T-helper 1 cell treated with Interleukin-12 subunit alpha and Interleukin-12 subunit beta and Interleukin-4 antibody, amounts not matched to agents 30 μg/mL and 1 μg/mL, for 36 hours (primary cell): ENCODE data around the gene HS6ST2.

Experiments used
- H3K27ac Mint-ChIP-seq: one replicate; pipeline ENCODE4 v1.8.0; 2021; ENCODE audit warnings: mild to moderate bottlenecking, mixed read lengths
- H3K27me3 Mint-ChIP-seq: one replicate; pipeline ENCODE4 v1.8.0; 2021; ENCODE audit warnings: low read depth, mixed read lengths
- H3K36me3 Mint-ChIP-seq: one replicate; pipeline ENCODE4 v1.8.0; 2021; ENCODE audit warnings: low read depth, mixed read lengths
- H3K4me1 Mint-ChIP-seq: one replicate; pipeline ENCODE4 v1.8.0; 2021; ENCODE audit warnings: low read depth, mixed read lengths
- H3K4me3 Mint-ChIP-seq: one replicate; pipeline ENCODE4 v1.8.0; 2021; ENCODE audit warnings: mild to moderate bottlenecking, moderate library complexity, mixed read lengths
- H3K9me3 Mint-ChIP-seq: one replicate; pipeline ENCODE4 v1.8.0; 2021; ENCODE audit warnings: mixed read lengths

Gene HS6ST2

GRCh38 chrX:132662844-132663243 is 295.6 kb downstream of the HS6ST2 start:
- Mint-ChIP-seq H3K4me3 (no peak overlapping the region), H3K27me3 (no peaks in the 10 kb centered on the region)

GRCh38 chrX:132657876-132658275 is 300.6 kb downstream of the HS6ST2 start:
- H3K27ac Mint-ChIP-seq: no peak overlapping the region
- H3K36me3 Mint-ChIP-seq: no peaks in the 10 kb centered on the region
- peaks cover 7% of the 10 kb centered on the region for H3K27me3 Mint-ChIP-seq
- H3K4me3 Mint-ChIP-seq: no peak overlapping the region
- no peaks in the 10 kb centered on the region for H3K4me1 Mint-ChIP-seq
- no peaks in the 10 kb centered on the region for H3K9me3 Mint-ChIP-seq

More at GRCh38 chrX:132662844-132663243, 295.6 kb downstream of the HS6ST2 start:
- H3K36me3 Mint-ChIP-seq: no peaks in the 10 kb centered on the region
- no peaks in the 10 kb centered on the region for H3K4me1 Mint-ChIP-seq
- no peak overlapping the region for H3K27ac Mint-ChIP-seq
- no peaks in the 10 kb centered on the region for H3K9me3 Mint-ChIP-seq

GRCh38 chrX:132652871-132653270 is 305.6 kb downstream of the HS6ST2 start:
- Mint-ChIP-seq H3K4me3 (no peak overlapping the region), H3K9me3 (no peaks in the 10 kb centered on the region), H3K27me3 (peaks cover 7% of the 10 kb centered on the region), H3K4me1 (no peaks in the 10 kb centered on the region), H3K27ac (no peak overlapping the region), H3K36me3 (no peaks in the 10 kb centered on the region)

- H3K9me3 Mint-ChIP-seq: no peaks in the 10 kb centered on the region
- H3K27me3 Mint-ChIP-seq: peaks cover 7% of the 10 kb centered on the region
- no peaks in the 10 kb centered on the region for H3K4me1 Mint-ChIP-seq
- no peaks in the 10 kb centered on the region for H3K36me3 Mint-ChIP-seq
- H3K4me3 Mint-ChIP-seq: no peak overlapping the region
- no peak overlapping the region for H3K27ac Mint-ChIP-seq
These were observed 306.9 kb downstream of the HS6ST2 start for GRCh38 chrX:132651421-132652086.

GRCh38 chrX:132648895-132649294 is 309.5 kb downstream of the HS6ST2 start:
- H3K4me3 Mint-ChIP-seq: no peak overlapping the region
- no peaks in the 10 kb centered on the region for H3K36me3 Mint-ChIP-seq
- H3K9me3 Mint-ChIP-seq: no peaks in the 10 kb centered on the region
- no peaks in the 10 kb centered on the region for H3K4me1 Mint-ChIP-seq
- H3K27me3 Mint-ChIP-seq: peaks cover 7% of the 10 kb centered on the region
- H3K27ac Mint-ChIP-seq: no peak overlapping the region

- H3K27me3 Mint-ChIP-seq: peaks cover 4% of the 10 kb centered on the region
- no peak overlapping the region for H3K27ac Mint-ChIP-seq
- H3K9me3 Mint-ChIP-seq: no peaks in the 10 kb centered on the region
- H3K4me3 Mint-ChIP-seq: no peak overlapping the region
- no peaks in the 10 kb centered on the region for H3K36me3 Mint-ChIP-seq
- no peaks in the 10 kb centered on the region for H3K4me1 Mint-ChIP-seq
These were observed 319.0 kb downstream of the HS6ST2 start for GRCh38 chrX:132639446-132639845.

GRCh38 chrX:132638313-132638712 is 320.1 kb downstream of the HS6ST2 start:
- Mint-ChIP-seq H3K4me1 (no peaks in the 10 kb centered on the region), H3K36me3 (no peaks in the 10 kb centered on the region), H3K9me3 (no peaks in the 10 kb centered on the region), H3K4me3 (no peak overlapping the region), H3K27ac (no peak overlapping the region), H3K27me3 (peaks cover 4% of the 10 kb centered on the region)

- H3K4me3 Mint-ChIP-seq: no peak overlapping the region
- H3K4me1 Mint-ChIP-seq: no peaks in the 10 kb centered on the region
- H3K9me3 Mint-ChIP-seq: no peaks in the 10 kb centered on the region
- no peaks in the 10 kb centered on the region for H3K36me3 Mint-ChIP-seq
- H3K27me3 Mint-ChIP-seq: peaks cover 4% of the 10 kb centered on the region
- H3K27ac Mint-ChIP-seq: no peak overlapping the region
These were observed 322.3 kb downstream of the HS6ST2 start for GRCh38 chrX:132636080-132636479.

- Mint-ChIP-seq H3K4me3 (no peak overlapping the region), H3K27ac (no peak overlapping the region), H3K4me1 (no peaks in the 10 kb centered on the region), H3K9me3 (no peaks in the 10 kb centered on the region), H3K36me3 (no peaks in the 10 kb centered on the region), H3K27me3 (peaks cover 4% of the 10 kb centered on the region)
These were observed 323.9 kb downstream of the HS6ST2 start for GRCh38 chrX:132634521-132634920.

GRCh38 chrX:132631579-132632232 is 326.7 kb downstream of the HS6ST2 start:
- no peaks in the 10 kb centered on the region for H3K27me3 Mint-ChIP-seq
- no peak overlapping the region for H3K27ac Mint-ChIP-seq
- no peaks in the 10 kb centered on the region for H3K9me3 Mint-ChIP-seq
- H3K4me1 Mint-ChIP-seq: no peaks in the 10 kb centered on the region
- H3K36me3 Mint-ChIP-seq: no peaks in the 10 kb centered on the region
- H3K4me3 Mint-ChIP-seq: no peak overlapping the region

- no peaks in the 10 kb centered on the region for H3K9me3 Mint-ChIP-seq
- H3K27ac Mint-ChIP-seq: no peak overlapping the region
- no peak overlapping the region for H3K4me3 Mint-ChIP-seq
- no peaks in the 10 kb centered on the region for H3K27me3 Mint-ChIP-seq
- peaks cover 2% of the 10 kb centered on the region for H3K4me1 Mint-ChIP-seq
- no peaks in the 10 kb centered on the region for H3K36me3 Mint-ChIP-seq
These were observed 334.0 kb downstream of the HS6ST2 start for GRCh38 chrX:132624466-132624865.

- Mint-ChIP-seq H3K4me1 (peaks cover 2% of the 10 kb centered on the region), H3K27me3 (no peaks in the 10 kb centered on the region), H3K27ac (no peak overlapping the region), H3K9me3 (no peaks in the 10 kb centered on the region), H3K36me3 (no peaks in the 10 kb centered on the region), H3K4me3 (no peak overlapping the region)
These were observed 334.5 kb downstream of the HS6ST2 start for GRCh38 chrX:132623942-132624341.

- H3K27ac Mint-ChIP-seq: no peak overlapping the region
- H3K36me3 Mint-ChIP-seq: no peaks in the 10 kb centered on the region
- peaks cover 2% of the 10 kb centered on the region for H3K4me1 Mint-ChIP-seq
- H3K4me3 Mint-ChIP-seq: no peak overlapping the region
- H3K9me3 Mint-ChIP-seq: no peaks in the 10 kb centered on the region
- no peaks in the 10 kb centered on the region for H3K27me3 Mint-ChIP-seq
These were observed 335.1 kb downstream of the HS6ST2 start for GRCh38 chrX:132623300-132623699.

- Mint-ChIP-seq H3K27ac (no peak overlapping the region), H3K27me3 (no peaks in the 10 kb centered on the region), H3K4me3 (no peak overlapping the region)
These were observed 336.3 kb downstream of the HS6ST2 start for GRCh38 chrX:132622130-132622529.

GRCh38 chrX:132618810-132619209 is 339.6 kb downstream of the HS6ST2 start:
- no peaks in the 10 kb centered on the region for H3K36me3 Mint-ChIP-seq
- peaks cover 2% of the 10 kb centered on the region for H3K4me1 Mint-ChIP-seq
- H3K27me3 Mint-ChIP-seq: no peaks in the 10 kb centered on the region
- H3K27ac Mint-ChIP-seq: no peak overlapping the region
- H3K9me3 Mint-ChIP-seq: no peaks in the 10 kb centered on the region
- H3K4me3 Mint-ChIP-seq: no peak overlapping the region

More at GRCh38 chrX:132622130-132622529, 336.3 kb downstream of the HS6ST2 start:
- H3K36me3 Mint-ChIP-seq: no peaks in the 10 kb centered on the region
- no peaks in the 10 kb centered on the region for H3K9me3 Mint-ChIP-seq
- H3K4me1 Mint-ChIP-seq: peaks cover 2% of the 10 kb centered on the region
